ENCODE results near the gene IDE.

IDE gene

GRCh38 chr10:92552310-92552709, 21.6 kb downstream of the IDE start:
- Histone ChIP-seq H3K79me2 (ENCODE audit: low read length) (peaks cover 59% of the 10 kb centered on the region), H3K27me3 (replicated peaks; ENCODE audit: insufficient read depth, low read length) (no peaks in the 10 kb centered on the region), H2AFZ (ENCODE audit: low read length) (no peak overlapping the region), H3K4me3 (ENCODE audit: low read length) (no peak overlapping the region), H3K4me2 (ENCODE audit: low read depth, low read length) (no peak overlapping the region), H3K36me3 (replicated peaks; ENCODE audit: insufficient read depth, low read length) (peaks cover 10% of the 10 kb centered on the region), H3F3A (ENCODE audit: insufficient read depth, low read length) (no peaks in the 10 kb centered on the region), H3K9me3 (replicated peaks; ENCODE audit: insufficient read depth, low read length) (no peaks in the 10 kb centered on the region), H3K9me2 (replicated peaks; ENCODE audit: insufficient read depth, low read length) (no peaks in the 10 kb centered on the region), H3K9ac (ENCODE audit: low read length) (no peak overlapping the region), H4K20me1 (ENCODE audit: insufficient read depth, low read length) (no peaks in the 10 kb centered on the region), H3K27ac (ENCODE audit: low read length) (no peak overlapping the region), H3K4me1 (ENCODE audit: low read length) (no peaks in the 10 kb centered on the region; the same call in 1 of the 2 replicates)
- TF ChIP-seq CTCF (IDR thresholded peaks at IDR 0.05; ENCODE audit: low read length) (peak; percentile 13; the same call in 1 of the 2 replicates), EZH2phosphoT487 (IDR thresholded peaks at IDR 0.05; ENCODE audit: low read length) (no peak)
- no peak for DNase-seq

GRCh38 chr10:92550924-92551323, 23.0 kb downstream of the IDE start:
- H3K36me3 ChIP-seq (replicated peaks; ENCODE audit: insufficient read depth, low read length): peaks cover 10% of the 10 kb centered on the region
- H3K9me3 ChIP-seq (replicated peaks; ENCODE audit: insufficient read depth, low read length): no peaks in the 10 kb centered on the region
- no peak overlapping the region for H3K27ac ChIP-seq (ENCODE audit: low read length)
- no peak for DNase-seq
- no peaks in the 10 kb centered on the region; the same call in 1 of the 2 replicates for H3K4me1 ChIP-seq (ENCODE audit: low read length)
- no peak overlapping the region for H3K4me3 ChIP-seq (ENCODE audit: low read length)
- no peak overlapping the region for H3K4me2 ChIP-seq (ENCODE audit: low read depth, low read length)
- H3K9me2 ChIP-seq (replicated peaks; ENCODE audit: insufficient read depth, low read length): no peaks in the 10 kb centered on the region
- H3F3A ChIP-seq (ENCODE audit: insufficient read depth, low read length): no peaks in the 10 kb centered on the region
- no peak overlapping the region for H3K9ac ChIP-seq (ENCODE audit: low read length)
- H4K20me1 ChIP-seq (ENCODE audit: insufficient read depth, low read length): no peaks in the 10 kb centered on the region
- H3K79me2 ChIP-seq (ENCODE audit: low read length): peaks cover 67% of the 10 kb centered on the region
- no peak overlapping the region for H2AFZ ChIP-seq (ENCODE audit: low read length)
- TF ChIP-seq EZH2phosphoT487 (IDR thresholded peaks at IDR 0.05; ENCODE audit: low read length) (no peak), EZH2 (optimal IDR thresholded peaks at IDR 0.05; ENCODE audit: low read depth, low read length) (no peak), CTCF (IDR thresholded peaks at IDR 0.05; ENCODE audit: low read length) (no peak)
- no peaks in the 10 kb centered on the region for H3K27me3 ChIP-seq (replicated peaks; ENCODE audit: insufficient read depth, low read length)

GRCh38 chr10:92547676-92548075, 26.2 kb downstream of the IDE start:
- Histone ChIP-seq H3K4me1 (ENCODE audit: low read length) (no peaks in the 10 kb centered on the region; the same call in 1 of the 2 replicates), H3K79me2 (ENCODE audit: low read length) (peaks cover 76% of the 10 kb centered on the region), H3K4me3 (ENCODE audit: low read length) (no peak overlapping the region), H3K27me3 (replicated peaks; ENCODE audit: insufficient read depth, low read length) (no peaks in the 10 kb centered on the region), H3K9me2 (replicated peaks; ENCODE audit: insufficient read depth, low read length) (no peaks in the 10 kb centered on the region), H3K9me3 (replicated peaks; ENCODE audit: insufficient read depth, low read length) (no peaks in the 10 kb centered on the region), H3K36me3 (replicated peaks; ENCODE audit: insufficient read depth, low read length) (no peaks in the 10 kb centered on the region; the same call in 1 of the 2 replicates), H3K4me2 (ENCODE audit: low read depth, low read length) (no peak overlapping the region), H3K27ac (ENCODE audit: low read length) (no peak overlapping the region), H4K20me1 (ENCODE audit: insufficient read depth, low read length) (no peaks in the 10 kb centered on the region), H3K9ac (ENCODE audit: low read length) (no peak overlapping the region), H3F3A (ENCODE audit: insufficient read depth, low read length) (no peaks in the 10 kb centered on the region), H2AFZ (ENCODE audit: low read length) (no peak overlapping the region)
- no peak for DNase-seq
- no peak for TF ChIP-seq EZH2phosphoT487 (IDR thresholded peaks at IDR 0.05; ENCODE audit: low read length)
- TF ChIP-seq EZH2 (optimal IDR thresholded peaks at IDR 0.05; ENCODE audit: low read depth, low read length): no peak
- TF ChIP-seq CTCF (IDR thresholded peaks at IDR 0.05; ENCODE audit: low read length): no peak
